GM12873 (cell line): ENCODE data around the gene FOXP1.

Experiments used
- CTCF ChIP-seq: IDR thresholded peaks from 2 replicates; pipeline ENCODE4 v1.5.1; 2012; ENCODE audit warnings: low read depth, mild to moderate bottlenecking, moderate library complexity, low read length, control low read depth; ENCODE audit not compliant: insufficient read depth; ENCODE audit errors: missing control alignments

Gene FOXP1

DNA sequence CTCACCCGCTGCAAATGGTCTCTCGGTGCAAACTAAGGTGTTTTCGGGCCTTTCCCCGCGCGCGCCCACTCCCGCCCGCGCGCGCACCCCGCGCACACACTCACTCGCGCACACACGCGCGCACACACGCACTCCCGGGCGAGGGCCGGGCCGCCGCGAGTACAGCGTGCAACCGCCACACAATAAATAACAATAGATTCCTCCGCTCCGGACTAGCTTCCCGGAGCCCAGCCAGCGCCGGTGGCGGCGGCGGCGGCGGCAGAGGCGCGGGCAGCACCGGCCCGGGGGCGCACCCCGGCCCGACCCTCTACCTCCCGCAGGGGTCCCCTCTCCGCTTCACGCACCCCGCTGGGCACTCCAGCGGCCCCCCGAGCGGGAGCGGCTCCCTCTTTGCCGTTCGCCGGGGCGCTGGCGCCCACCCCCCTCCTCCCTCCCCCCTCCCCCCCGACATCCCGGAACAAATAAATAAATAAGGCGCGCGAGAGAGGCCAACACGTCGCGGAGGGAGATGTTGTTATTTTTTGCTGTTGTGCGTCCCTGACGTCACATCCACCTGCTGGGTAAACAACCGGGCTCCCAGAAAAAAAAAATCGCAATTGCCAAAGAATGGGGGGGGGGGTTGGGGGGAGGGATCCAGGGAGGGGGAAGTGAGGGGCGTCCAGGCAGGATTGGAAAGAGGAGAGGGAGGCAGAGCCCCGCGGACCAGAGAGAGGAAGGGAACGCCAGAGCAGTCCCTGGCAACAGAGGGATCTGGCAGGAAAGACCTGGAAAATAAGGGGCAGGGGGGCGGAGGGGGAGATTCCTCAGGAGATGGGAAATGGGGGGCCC, at the start of gene FOXP1:
FOXP1 (minus strand) TSS at position 163 of the 828 bp plus-strand sequence. CDS start 385,347 bp downstream, outside the sequence.
- no peak for TF ChIP-seq CTCF

GRCh38 chr3:71629711-71630110, 46.2 kb upstream of the FOXP1 start:
- TF ChIP-seq CTCF, result no peak

- TF ChIP-seq CTCF, result no peak
Observed at GRCh38 chr3:71629289-71629688, 45.8 kb upstream of the FOXP1 start.

GRCh38 chr3:71628522-71628921, 45.0 kb upstream of the FOXP1 start:
- no peak for TF ChIP-seq CTCF

- TF ChIP-seq CTCF, result no peak
Observed at GRCh38 chr3:71625676-71626075, 42.1 kb upstream of the FOXP1 start.

GRCh38 chr3:71621825-71622537, 38.5 kb upstream of the FOXP1 start:
- TF ChIP-seq CTCF, result no peak

DNA sequence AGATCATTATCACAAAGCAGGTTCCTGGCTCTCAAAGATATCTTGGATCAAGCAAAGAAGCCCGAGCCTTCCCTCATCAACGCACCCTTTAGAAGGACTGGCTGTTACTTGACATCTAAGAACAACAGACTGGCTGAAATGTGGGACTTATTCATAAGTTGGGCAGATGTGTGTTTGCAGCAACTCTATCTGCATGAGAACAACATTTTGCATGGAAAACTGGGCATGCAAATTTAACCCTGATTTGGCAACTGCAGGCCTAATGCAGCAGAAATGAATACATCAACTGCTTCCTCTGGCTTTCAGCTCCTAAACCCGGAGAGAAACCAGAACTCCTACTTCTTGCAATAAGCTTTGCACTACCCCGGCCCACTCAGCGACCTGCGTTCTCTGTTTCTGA, 35.0 kb upstream of the FOXP1 start:
- no peak for TF ChIP-seq CTCF
